Ovary (tissue), 3 donors: ENCODE measurements around the gene XRCC6.

ENCODE experiments used
- EP300 ChIP-seq: sonication (generic); formaldehyde crosslinking; IDR thresholded peaks from one replicate; pipeline ENCODE4 v1.6.1; 2017; ENCODE audit warnings: antibody characterized with exemption
- TF ChIP-seq, protein P1 (sequence below), 3 donors: fragments of 450-650 bp in 2 of 3; fragments of 200-600 bp in 1 of 3; IDR thresholded peaks; one replicate each; pipeline versions ENCODE4 v1.5.1 to v1.8.0; 2016 to 2022; ENCODE audit warnings: antibody characterized with exemption in 3 of 3, mild to moderate bottlenecking in 1 of 3
- donor health status: DM: no; HTN: no; CAD: no.

- TF ChIP-seq, protein P1, sequence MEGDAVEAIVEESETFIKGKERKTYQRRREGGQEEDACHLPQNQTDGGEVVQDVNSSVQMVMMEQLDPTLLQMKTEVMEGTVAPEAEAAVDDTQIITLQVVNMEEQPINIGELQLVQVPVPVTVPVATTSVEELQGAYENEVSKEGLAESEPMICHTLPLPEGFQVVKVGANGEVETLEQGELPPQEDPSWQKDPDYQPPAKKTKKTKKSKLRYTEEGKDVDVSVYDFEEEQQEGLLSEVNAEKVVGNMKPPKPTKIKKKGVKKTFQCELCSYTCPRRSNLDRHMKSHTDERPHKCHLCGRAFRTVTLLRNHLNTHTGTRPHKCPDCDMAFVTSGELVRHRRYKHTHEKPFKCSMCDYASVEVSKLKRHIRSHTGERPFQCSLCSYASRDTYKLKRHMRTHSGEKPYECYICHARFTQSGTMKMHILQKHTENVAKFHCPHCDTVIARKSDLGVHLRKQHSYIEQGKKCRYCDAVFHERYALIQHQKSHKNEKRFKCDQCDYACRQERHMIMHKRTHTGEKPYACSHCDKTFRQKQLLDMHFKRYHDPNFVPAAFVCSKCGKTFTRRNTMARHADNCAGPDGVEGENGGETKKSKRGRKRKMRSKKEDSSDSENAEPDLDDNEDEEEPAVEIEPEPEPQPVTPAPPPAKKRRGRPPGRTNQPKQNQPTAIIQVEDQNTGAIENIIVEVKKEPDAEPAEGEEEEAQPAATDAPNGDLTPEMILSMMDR (IDR thresholded peaks at IDR 0.05): no peak
- no peak for TF ChIP-seq EP300
Measured at GRCh38 chr22:41683616-41684015, 62.5 kb downstream of the XRCC6 start.
